Measurements from ENCODE around the gene COL4A1.

DNA sequence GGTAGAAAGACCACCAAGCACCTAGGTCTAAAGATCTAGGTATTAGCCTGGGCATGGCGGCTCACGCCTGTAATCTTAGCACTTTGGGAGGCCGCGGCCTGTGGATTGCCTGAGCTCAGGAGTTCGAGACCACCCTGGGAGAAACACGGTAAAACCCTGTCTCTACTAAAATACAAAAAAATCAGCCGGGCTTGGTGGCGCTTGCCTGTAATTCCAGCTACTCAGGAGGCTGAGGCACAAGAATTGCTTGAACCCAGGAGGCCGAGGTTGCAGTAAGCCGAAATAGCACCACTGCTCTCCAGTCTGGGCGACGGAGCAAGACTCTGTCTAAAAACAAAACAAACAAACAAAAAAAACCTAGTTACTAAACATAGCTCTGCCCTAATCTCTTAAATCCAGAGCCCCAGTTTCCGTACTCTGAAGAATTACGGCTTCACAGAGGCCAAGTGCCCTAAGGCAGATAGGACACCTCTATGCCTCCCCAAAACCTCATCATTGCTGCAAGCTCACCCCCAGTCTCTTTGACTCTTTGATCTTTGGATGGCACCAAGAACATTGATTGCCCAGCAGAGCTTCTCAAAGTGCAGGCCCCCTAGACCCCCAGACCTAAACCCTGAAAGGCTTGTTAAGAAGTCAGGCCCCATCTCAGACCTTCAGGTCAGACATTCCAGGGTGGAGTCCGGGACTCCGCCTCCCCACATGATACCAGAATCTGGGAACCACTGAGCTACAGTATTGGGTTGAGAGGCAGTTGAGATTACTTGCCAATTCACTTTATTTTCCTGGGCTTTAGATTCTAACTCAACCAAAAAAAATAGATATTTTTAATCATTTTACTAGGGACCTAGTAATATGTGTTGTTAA lies 2.9 kb upstream of the COL4A1 start:
- TF ChIP-seq, protein P1, sequence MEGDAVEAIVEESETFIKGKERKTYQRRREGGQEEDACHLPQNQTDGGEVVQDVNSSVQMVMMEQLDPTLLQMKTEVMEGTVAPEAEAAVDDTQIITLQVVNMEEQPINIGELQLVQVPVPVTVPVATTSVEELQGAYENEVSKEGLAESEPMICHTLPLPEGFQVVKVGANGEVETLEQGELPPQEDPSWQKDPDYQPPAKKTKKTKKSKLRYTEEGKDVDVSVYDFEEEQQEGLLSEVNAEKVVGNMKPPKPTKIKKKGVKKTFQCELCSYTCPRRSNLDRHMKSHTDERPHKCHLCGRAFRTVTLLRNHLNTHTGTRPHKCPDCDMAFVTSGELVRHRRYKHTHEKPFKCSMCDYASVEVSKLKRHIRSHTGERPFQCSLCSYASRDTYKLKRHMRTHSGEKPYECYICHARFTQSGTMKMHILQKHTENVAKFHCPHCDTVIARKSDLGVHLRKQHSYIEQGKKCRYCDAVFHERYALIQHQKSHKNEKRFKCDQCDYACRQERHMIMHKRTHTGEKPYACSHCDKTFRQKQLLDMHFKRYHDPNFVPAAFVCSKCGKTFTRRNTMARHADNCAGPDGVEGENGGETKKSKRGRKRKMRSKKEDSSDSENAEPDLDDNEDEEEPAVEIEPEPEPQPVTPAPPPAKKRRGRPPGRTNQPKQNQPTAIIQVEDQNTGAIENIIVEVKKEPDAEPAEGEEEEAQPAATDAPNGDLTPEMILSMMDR (optimal IDR thresholded peaks at IDR 0.05 in 1 of 3, IDR thresholded peaks at IDR 0.05 in 1 of 3, conservative IDR thresholded peaks at IDR 0.05 in 1 of 3; ENCODE audit: extremely low read depth in 1 of 3, insufficient read depth in 2 of 3, low read length in 3 of 3), result no peak
- TF ChIP-seq EZH2 (IDR thresholded peaks at IDR 0.05; ENCODE audit: low read length), result no peak

Measured in keratinocyte (primary cell).